DOHH2 (cell line): ENCODE measurements around the gene RPUSD1.

Experiments
- H3F3A ChIP-seq: fragments of 200-600 bp; sonication (generic), shearing (Covaris generic); 2 replicates; pipeline ENCODE4 v1.6.0; 2016; ENCODE audit warnings: antibody characterized with exemption, mild to moderate bottlenecking; ENCODE audit not compliant: control insufficient read depth, insufficient read depth
- H3K27ac ChIP-seq: fragments of 200-600 bp; sonication (generic); 2 replicates; pipeline ENCODE4 v1.5.1; 2014; ENCODE audit warnings: low read depth, mild to moderate bottlenecking, low read length, moderate library complexity
- H3K27me3 ChIP-seq: fragments of 200-600 bp; sonication (generic); 2 replicates; pipeline ENCODE4 v1.6.1; 2014; ENCODE audit warnings: mild to moderate bottlenecking, low read length, mixed read lengths; ENCODE audit not compliant: control insufficient read depth
- H3K36me3 ChIP-seq: fragments of 200-600 bp; sonication (generic); 2 replicates; pipeline ENCODE4 v1.6.1; 2014; ENCODE audit warnings: mild to moderate bottlenecking, low read length, moderate library complexity, mixed read lengths; ENCODE audit not compliant: control insufficient read depth
- H3K4me1 ChIP-seq: fragments of 200-600 bp; sonication (generic); 2 replicates; pipeline ENCODE4 v1.6.1; 2014; ENCODE audit warnings: mild to moderate bottlenecking, low read length, mixed read lengths; ENCODE audit not compliant: control insufficient read depth
- H3K4me2 ChIP-seq: fragments of 200-600 bp; sonication (generic); 2 replicates; pipeline ENCODE4 v1.6.0; 2014; ENCODE audit warnings: mild to moderate bottlenecking, low read length, moderate library complexity
- H3K4me3 ChIP-seq: fragments of 200-600 bp; sonication (generic); 2 replicates; pipeline ENCODE4 v1.5.1; 2014; ENCODE audit warnings: mild to moderate bottlenecking, low read length, mixed read lengths
- H3K79me2 ChIP-seq: fragments of 200-600 bp; sonication (generic); 2 replicates; pipeline ENCODE4 v1.6.1; 2014; ENCODE audit warnings: mild to moderate bottlenecking, low read length, mixed read lengths; ENCODE audit not compliant: control insufficient read depth
- H3K9me2 ChIP-seq: fragments of 200-600 bp; sonication (generic); replicated peaks from 2 replicates; pipeline ENCODE4 v1.6.1; 2014; ENCODE audit warnings: mild to moderate bottlenecking, low read length, mixed read lengths; ENCODE audit not compliant: control insufficient read depth
- H3K9me3 ChIP-seq: fragments of 200-600 bp; sonication (generic); 2 replicates; pipeline ENCODE4 v1.6.1; 2014; ENCODE audit warnings: antibody characterized with exemption, low read length, mixed read lengths; ENCODE audit not compliant: control insufficient read depth, insufficient read depth
- H4K20me1 ChIP-seq: fragments of 200-600 bp; sonication (generic); 2 replicates; pipeline ENCODE4 v1.6.0; 2014; ENCODE audit warnings: low read depth, mild to moderate bottlenecking, antibody characterized with exemption, low read length, moderate library complexity; ENCODE audit not compliant: control insufficient read depth, insufficient read depth
- CTCF ChIP-seq: fragments of 200-600 bp; sonication (generic); IDR thresholded peaks from one replicate; pipeline ENCODE4 v1.5.1; 2014; ENCODE audit warnings: antibody characterized with exemption, mild to moderate bottlenecking, low read depth, low read length; ENCODE audit not compliant: poor library complexity, severe bottlenecking
- EZH2phosphoT487 ChIP-seq: fragments of 200-600 bp; sonication (generic); IDR thresholded peaks from 2 replicates; pipeline ENCODE4 v1.6.1; 2017; ENCODE audit warnings: borderline replicate concordance, mild to moderate bottlenecking, antibody characterized with exemption, low read length, moderate library complexity, mixed read lengths

Gene RPUSD1

DNA sequence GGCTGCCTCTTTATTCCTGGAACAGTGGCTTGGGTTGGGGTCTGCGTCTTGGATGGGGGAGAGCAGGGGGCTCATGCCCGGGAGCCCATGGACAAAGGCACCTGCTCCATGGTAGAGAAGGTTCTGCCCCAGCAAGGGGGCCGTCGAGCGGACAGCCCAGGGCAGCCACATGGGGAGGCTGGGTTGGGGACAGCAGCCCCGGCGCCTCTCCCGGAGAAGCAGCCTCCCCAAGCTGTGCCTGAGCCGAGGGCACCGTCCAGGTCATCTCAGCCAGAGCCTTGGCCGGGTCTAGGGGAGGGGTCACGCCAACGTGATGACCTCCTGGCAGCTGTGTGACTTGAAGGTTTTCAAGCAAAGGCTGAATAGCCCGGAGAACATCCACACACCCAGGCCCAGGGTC, 45.2 kb upstream of the RPUSD1 start:
- Histone ChIP-seq H3K27me3 (no peaks in the 10 kb centered on the region), H3K9me3 (peaks cover 12% of the 10 kb centered on the region), H3K27ac (no peak overlapping the region), H3K9me2 (no peaks in the 10 kb centered on the region), H3K4me1 (no peaks in the 10 kb centered on the region), H4K20me1 (no peaks in the 10 kb centered on the region), H3F3A (no peaks in the 10 kb centered on the region), H3K4me2 (no peak overlapping the region), H3K79me2 (no peaks in the 10 kb centered on the region), H3K36me3 (no peaks in the 10 kb centered on the region), H3K4me3 (no peak overlapping the region)
- TF ChIP-seq CTCF (no peak), EZH2phosphoT487 (no peak)

DNA sequence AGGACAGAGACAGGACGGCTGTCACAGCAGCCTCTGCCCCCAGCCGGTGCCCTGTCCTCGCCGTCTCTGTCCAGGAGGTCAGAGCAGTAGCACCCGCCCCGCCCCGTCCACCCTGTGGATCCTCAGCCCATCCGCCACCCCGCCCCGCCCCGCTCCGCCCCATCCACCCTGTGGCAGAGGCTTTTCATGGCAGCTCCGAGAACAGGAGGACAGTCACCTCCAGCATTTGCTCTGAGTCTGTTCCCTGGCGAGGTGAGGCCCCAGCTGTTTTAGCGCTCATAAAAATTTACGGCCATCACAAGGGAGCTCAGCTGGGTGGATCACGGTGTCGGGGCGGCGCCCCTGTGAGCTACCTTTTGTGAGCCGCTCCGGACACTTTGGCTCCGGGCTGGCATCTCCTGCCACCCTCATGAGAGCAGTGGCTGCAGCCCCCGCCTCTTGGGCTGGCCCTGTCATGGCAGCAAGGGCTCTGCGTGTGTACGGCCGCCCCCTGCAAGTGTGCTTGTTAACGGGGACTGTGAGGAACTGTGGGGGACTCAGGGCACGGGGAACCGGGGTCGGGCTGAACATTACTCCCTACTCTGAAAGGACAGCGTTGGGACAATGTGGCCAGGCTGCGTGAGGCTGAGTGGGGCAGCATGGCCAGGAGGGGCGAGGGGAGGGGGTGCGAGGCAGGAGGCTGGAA, 44.6 kb upstream of the RPUSD1 start:
- Histone ChIP-seq H3K36me3 (no peaks in the 10 kb centered on the region), H3K4me1 (no peaks in the 10 kb centered on the region), H3K27me3 (no peaks in the 10 kb centered on the region), H4K20me1 (no peaks in the 10 kb centered on the region), H3K4me2 (no peak overlapping the region), H3K4me3 (no peak overlapping the region), H3K79me2 (no peaks in the 10 kb centered on the region), H3K9me3 (peaks cover 12% of the 10 kb centered on the region), H3F3A (no peaks in the 10 kb centered on the region), H3K9me2 (no peaks in the 10 kb centered on the region), H3K27ac (no peak overlapping the region)
- TF ChIP-seq EZH2phosphoT487: no peak

GRCh38 chr16:831571-832413, 43.6 kb upstream of the RPUSD1 start:
- Histone ChIP-seq H3K4me3 (no peak overlapping the region), H4K20me1 (no peaks in the 10 kb centered on the region), H3K9me2 (no peaks in the 10 kb centered on the region), H3K27me3 (no peaks in the 10 kb centered on the region), H3K4me2 (no peak overlapping the region), H3K4me1 (no peaks in the 10 kb centered on the region), H3F3A (no peaks in the 10 kb centered on the region), H3K9me3 (peaks cover 12% of the 10 kb centered on the region), H3K79me2 (no peaks in the 10 kb centered on the region), H3K36me3 (no peaks in the 10 kb centered on the region), H3K27ac (no peak overlapping the region)
- no peak for TF ChIP-seq CTCF
- TF ChIP-seq EZH2phosphoT487: no peak

- Histone ChIP-seq H4K20me1 (no peaks in the 10 kb centered on the region), H3K9me3 (peaks cover 6% of the 10 kb centered on the region), H3K36me3 (no peaks in the 10 kb centered on the region), H3F3A (no peaks in the 10 kb centered on the region), H3K27me3 (no peaks in the 10 kb centered on the region), H3K4me2 (no peak overlapping the region), H3K9me2 (no peaks in the 10 kb centered on the region), H3K4me1 (no peaks in the 10 kb centered on the region), H3K79me2 (no peaks in the 10 kb centered on the region), H3K27ac (no peak overlapping the region), H3K4me3 (no peak overlapping the region)
- TF ChIP-seq EZH2phosphoT487 (no peak), CTCF (no peak)
Observed at GRCh38 chr16:830871-831570, 42.8 kb upstream of the RPUSD1 start.
